Spleen (tissue), 7 donors: ENCODE measurements around the gene TCAF1.

Experiments used
- POLR2AphosphoS5 ChIP-seq, 3 donors: sonication (generic); formaldehyde crosslinking; IDR thresholded peaks; one replicate each; pipeline ENCODE4 v1.5.1; 2017; ENCODE audit warnings: antibody characterized with exemption in 3 of 3
- TF ChIP-seq, protein P1 (sequence below), 11 experiments: fragments of 200-600 bp in 7 of 11; fragments of 450-650 bp in 4 of 11; sonication (generic) in 4 of 11; IDR thresholded peaks in 8 of 11; conservative IDR thresholded peaks in 3 of 11; 1 replicate in 7 of 11; 2 replicates in 4 of 11; pipeline versions ENCODE4 v1.4.0 to v1.8.0; 2016 to 2021; ENCODE audit warnings: antibody characterized with exemption in 11 of 11, inconsistent platforms in 4 of 11, mild to moderate bottlenecking in 1 of 11
- donor health status: DM: no; HTN: no; CAD: no; lungs with moderate emphysema.
- donor health status: DM: no; HTN: no; CAD: no.
- donor health status: DM: no; HTN: no; CAD: no.

GRCh38 chr7:143914938-143915652 is 13.1 kb upstream of the TCAF1 start:
- TF ChIP-seq, protein P1, sequence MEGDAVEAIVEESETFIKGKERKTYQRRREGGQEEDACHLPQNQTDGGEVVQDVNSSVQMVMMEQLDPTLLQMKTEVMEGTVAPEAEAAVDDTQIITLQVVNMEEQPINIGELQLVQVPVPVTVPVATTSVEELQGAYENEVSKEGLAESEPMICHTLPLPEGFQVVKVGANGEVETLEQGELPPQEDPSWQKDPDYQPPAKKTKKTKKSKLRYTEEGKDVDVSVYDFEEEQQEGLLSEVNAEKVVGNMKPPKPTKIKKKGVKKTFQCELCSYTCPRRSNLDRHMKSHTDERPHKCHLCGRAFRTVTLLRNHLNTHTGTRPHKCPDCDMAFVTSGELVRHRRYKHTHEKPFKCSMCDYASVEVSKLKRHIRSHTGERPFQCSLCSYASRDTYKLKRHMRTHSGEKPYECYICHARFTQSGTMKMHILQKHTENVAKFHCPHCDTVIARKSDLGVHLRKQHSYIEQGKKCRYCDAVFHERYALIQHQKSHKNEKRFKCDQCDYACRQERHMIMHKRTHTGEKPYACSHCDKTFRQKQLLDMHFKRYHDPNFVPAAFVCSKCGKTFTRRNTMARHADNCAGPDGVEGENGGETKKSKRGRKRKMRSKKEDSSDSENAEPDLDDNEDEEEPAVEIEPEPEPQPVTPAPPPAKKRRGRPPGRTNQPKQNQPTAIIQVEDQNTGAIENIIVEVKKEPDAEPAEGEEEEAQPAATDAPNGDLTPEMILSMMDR (IDR thresholded peaks at IDR 0.05 in 8 of 11, conservative IDR thresholded peaks at IDR 0.05 in 3 of 11): no peak
- TF ChIP-seq POLR2AphosphoS5 (IDR thresholded peaks at IDR 0.05): no peak
